Activated T-helper 1 cell treated with anti-CD3 and anti-CD28 coated beads, Interleukin-12 subunit alpha, Interleukin-12 subunit beta, Interleukin-2, Interleukin-4 antibody, amounts not matched to agents 30 ng/mL and 10 ng/mL and 1 ng/mL, durations not matched to agents 14 hours and 24 hours and 36 hours (primary cell): ENCODE measurements around the gene DRAP1. TPM values are rescaled to one million over a fixed set of nuclear protein-coding genes. Genes with fewer than 3 reads are reported as not detected.

ENCODE experiments used
- DNase-seq: peaks from one replicate; pipeline ENCODE4 v3.0.0; 2021; ENCODE audit warnings: low spot score
- H3K27ac Mint-ChIP-seq: one replicate; pipeline ENCODE4 v1.8.0; 2021; ENCODE audit warnings: mild to moderate bottlenecking, mixed read lengths
- H3K27me3 Mint-ChIP-seq: one replicate; pipeline ENCODE4 v1.8.0; 2022; ENCODE audit warnings: mild to moderate bottlenecking, moderate library complexity, mixed read lengths; ENCODE audit not compliant: insufficient read depth
- H3K36me3 Mint-ChIP-seq: one replicate; pipeline ENCODE4 v1.8.0; 2021; ENCODE audit warnings: low read depth, mixed read lengths
- H3K4me1 Mint-ChIP-seq: one replicate; pipeline ENCODE4 v1.8.0; 2021; ENCODE audit warnings: low read depth, mixed read lengths
- H3K4me3 Mint-ChIP-seq: one replicate; pipeline ENCODE4 v1.8.0; 2021; ENCODE audit warnings: mild to moderate bottlenecking, moderate library complexity, mixed read lengths
- H3K9me3 Mint-ChIP-seq: one replicate; pipeline ENCODE4 v1.8.0; 2021; ENCODE audit warnings: mixed read lengths
- intact Hi-C: fragments of 100-400 bp; cut with micrococcal nuclease; formaldehyde crosslinking; loops from one replicate; pipeline ENCODE4 v1.15.1; 2024
- total RNA-seq: library from RNA; stranded (reverse); gene quantifications from 2 replicates; pipeline ENCODE4 v1.2.3, GENCODE V29; 2022

DRAP1 gene
- total RNA-seq, 1 donor from 2014 or later, result 119 TPM

- intact Hi-C loops, result no loop called here
- Mint-ChIP-seq H3K4me1 (peaks cover 24% of the 10 kb centered on the region), H3K27ac (peak overlapping the region; percentile 50), H3K9me3 (no peaks in the 10 kb centered on the region), H3K36me3 (peaks cover 55% of the 10 kb centered on the region), H3K27me3 (no peaks in the 10 kb centered on the region), H3K4me3 (no peak overlapping the region)
- no peak for DNase-seq
Measured at GRCh38 chr11:65968600-65969482, 49.6 kb downstream of the DRAP1 start.

Other genes with a start within 250 kb of the DRAP1 start
- 68.1 and 75.0 TPM in 2 replicates for gene KAT5, start 207.2 kb upstream of the DRAP1 start, total RNA-seq
- gene RNASEH2C, start 198.6 kb upstream of the DRAP1 start, total RNA-seq, result 87.6 and 89.0 TPM in 2 replicates
- gene AP5B1, start 138.4 kb upstream of the DRAP1 start, total RNA-seq, result 17.4 and 19.2 TPM in 2 replicates
- gene OVOL1, start 132.4 kb upstream of the DRAP1 start, total RNA-seq, result 0.10 and 0.36 TPM in 2 replicates
- gene SNX32, start 85.5 kb upstream of the DRAP1 start, total RNA-seq, result 1.6 and 1.9 TPM in 2 replicates
- 1,020 and 1,061 TPM in 2 replicates for gene CFL1, start 61.2 kb upstream of the DRAP1 start, total RNA-seq
- gene MUS81, start 59.0 kb upstream of the DRAP1 start, total RNA-seq, result 77.7 and 79.6 TPM in 2 replicates
- gene EFEMP2, start 46.6 kb upstream of the DRAP1 start, total RNA-seq, result 6.5 and 7.9 TPM in 2 replicates
- 5.7 and 7.4 TPM in 2 replicates for gene CTSW, start 39.6 kb upstream of the DRAP1 start, total RNA-seq
- 86.8 and 93.2 TPM in 2 replicates for gene FIBP, start 31.0 kb upstream of the DRAP1 start, total RNA-seq
- gene CCDC85B, start 28.8 kb upstream of the DRAP1 start, total RNA-seq, result 66.7 and 70.8 TPM in 2 replicates
- 31.7 and 33.5 TPM in 2 replicates for gene FOSL1, start 19.0 kb upstream of the DRAP1 start, total RNA-seq
- 18.5 and 21.4 TPM in 2 replicates for gene C11orf68, start 364 bp upstream of the DRAP1 start, total RNA-seq
- gene TSGA10IP, start 26.1 kb downstream of the DRAP1 start, total RNA-seq, result not detected in 2 replicates
- 110 TPM in 2 replicates for gene SART1, start 42.3 kb downstream of the DRAP1 start, total RNA-seq
- 69.0 and 70.7 TPM in 2 replicates for gene EIF1AD, start 82.7 kb downstream of the DRAP1 start, total RNA-seq
- 282 and 284 TPM in 2 replicates for gene BANF1, start 83.1 kb downstream of the DRAP1 start, total RNA-seq
- gene CST6, start 92.6 kb downstream of the DRAP1 start, total RNA-seq, result 1.7 and 2.0 TPM in 2 replicates
- gene CATSPER1, start 107.1 kb downstream of the DRAP1 start, total RNA-seq, result 0.18 and 0.76 TPM in 2 replicates
- gene GAL3ST3, start 129.7 kb downstream of the DRAP1 start, total RNA-seq, result 0.34 TPM in 1 of 2 replicates, not detected in the other
- gene SF3B2, start 132.9 kb downstream of the DRAP1 start, total RNA-seq, result 267 TPM in 2 replicates
- gene PACS1, start 150.8 kb downstream of the DRAP1 start, total RNA-seq, result 80.4 and 89.5 TPM in 2 replicates